HG02870 (cell line): Measurements from ENCODE around the gene EML1.

Experiments used
- ATAC-seq: cut with Tn5 transposase; IDR thresholded peaks from one replicate; pipeline ENCODE4 v1.9.1; 2021; ENCODE audit warnings: mild to moderate bottlenecking, moderate library complexity; ENCODE audit not compliant: unreplicated experiment

The EML1 gene

GRCh38 chr14:99775351-99775750 is 17.9 kb upstream of the EML1 start:
- ATAC-seq: no peak

- ATAC-seq: no peak
Measured at GRCh38 chr14:99777951-99778350, 15.3 kb upstream of the EML1 start.

DNA sequence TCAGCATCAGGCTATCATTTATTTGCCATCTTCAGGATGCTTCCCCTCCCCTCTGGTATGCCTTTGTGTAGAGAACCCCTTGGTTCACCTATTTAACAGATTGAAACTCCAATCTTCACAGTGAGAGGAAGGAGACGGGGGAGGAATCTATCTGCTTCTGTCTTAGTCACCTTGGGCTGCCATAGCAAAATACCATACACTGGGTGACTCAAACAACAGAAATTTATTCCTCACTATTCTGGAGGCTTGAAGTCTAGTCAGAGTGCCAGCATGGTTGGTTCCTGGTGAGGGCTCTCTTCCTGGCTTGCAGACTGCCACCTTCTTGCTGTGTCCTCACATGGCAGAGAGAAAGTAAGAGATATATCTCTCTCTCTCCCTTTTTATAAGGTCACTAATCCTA is 13.5 kb upstream of the EML1 start:
- no peak for ATAC-seq

DNA sequence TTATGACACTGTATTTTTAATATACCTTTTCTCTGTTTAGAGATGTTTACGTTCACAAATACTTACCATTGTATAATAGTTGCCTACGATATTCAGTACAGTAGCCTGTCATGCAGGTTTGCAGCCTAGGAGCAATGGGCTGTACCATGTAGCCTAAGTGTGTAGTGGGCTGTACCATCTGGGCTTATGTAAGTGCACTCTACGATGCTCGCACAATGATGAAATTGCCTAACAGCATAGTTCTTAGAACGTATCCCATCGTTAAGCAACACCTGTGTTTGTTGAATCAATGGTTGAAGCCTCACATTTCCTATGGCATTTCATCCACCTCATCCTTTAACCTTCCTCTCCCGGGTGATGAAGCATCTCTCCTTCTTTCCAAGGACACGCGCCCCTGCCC is 12.5 kb upstream of the EML1 start:
- no peak for ATAC-seq

- ATAC-seq: no peak
Measured at GRCh38 chr14:99781091-99781490, 12.1 kb upstream of the EML1 start.

- ATAC-seq: no peak
Measured at GRCh38 chr14:99781853-99782610, 11.2 kb upstream of the EML1 start.

GRCh38 chr14:99784508-99784907 is 8.7 kb upstream of the EML1 start:
- no peak for ATAC-seq

DNA sequence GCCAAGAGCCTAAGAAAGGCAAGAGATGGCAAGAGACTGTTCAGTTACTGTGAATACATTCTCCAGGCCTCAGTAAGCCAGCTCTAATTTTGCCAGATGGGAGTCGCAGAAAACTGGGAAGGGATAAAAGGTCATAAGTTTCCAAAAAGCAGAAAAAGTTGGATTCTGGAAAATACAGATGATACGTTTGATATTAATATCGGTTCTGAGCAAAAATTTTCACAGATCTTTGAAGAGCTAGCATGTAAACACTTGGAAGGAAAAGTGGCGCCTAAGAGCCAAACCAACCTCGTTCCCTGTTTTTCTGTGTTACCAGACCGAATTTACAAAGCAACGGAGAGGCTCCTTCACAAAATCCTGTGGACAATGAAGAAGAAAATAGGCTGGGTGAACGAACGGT is 7.8 kb upstream of the EML1 start:
- no peak for ATAC-seq

GRCh38 chr14:99786511-99786989 is 6.7 kb upstream of the EML1 start:
- ATAC-seq: no peak

- no peak for ATAC-seq
Measured at GRCh38 chr14:99788713-99789112, 4.5 kb upstream of the EML1 start.

DNA sequence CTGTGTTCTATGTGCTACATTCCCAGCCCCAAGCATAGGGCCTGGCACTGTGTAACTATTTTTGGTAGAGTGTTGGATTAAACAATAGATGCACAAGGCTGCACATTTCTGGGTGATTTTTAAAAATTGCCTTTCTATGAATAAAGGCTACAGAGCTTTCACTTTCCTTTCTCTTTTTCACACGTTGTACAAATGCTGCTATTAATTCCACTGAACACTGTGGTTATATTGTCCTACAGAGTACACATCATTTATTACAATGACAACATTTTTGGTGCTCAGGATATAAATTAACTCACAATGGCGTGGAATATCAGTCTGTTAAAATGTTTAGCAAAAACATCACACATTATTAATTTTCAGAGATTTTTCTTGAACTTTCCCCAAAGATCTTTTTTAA is 3.6 kb upstream of the EML1 start:
- no peak for ATAC-seq

- no peak for ATAC-seq
Measured at GRCh38 chr14:99790201-99790977, 2.8 kb upstream of the EML1 start.

GRCh38 chr14:99790978-99791376 is 2.2 kb upstream of the EML1 start:
- no peak for ATAC-seq

DNA sequence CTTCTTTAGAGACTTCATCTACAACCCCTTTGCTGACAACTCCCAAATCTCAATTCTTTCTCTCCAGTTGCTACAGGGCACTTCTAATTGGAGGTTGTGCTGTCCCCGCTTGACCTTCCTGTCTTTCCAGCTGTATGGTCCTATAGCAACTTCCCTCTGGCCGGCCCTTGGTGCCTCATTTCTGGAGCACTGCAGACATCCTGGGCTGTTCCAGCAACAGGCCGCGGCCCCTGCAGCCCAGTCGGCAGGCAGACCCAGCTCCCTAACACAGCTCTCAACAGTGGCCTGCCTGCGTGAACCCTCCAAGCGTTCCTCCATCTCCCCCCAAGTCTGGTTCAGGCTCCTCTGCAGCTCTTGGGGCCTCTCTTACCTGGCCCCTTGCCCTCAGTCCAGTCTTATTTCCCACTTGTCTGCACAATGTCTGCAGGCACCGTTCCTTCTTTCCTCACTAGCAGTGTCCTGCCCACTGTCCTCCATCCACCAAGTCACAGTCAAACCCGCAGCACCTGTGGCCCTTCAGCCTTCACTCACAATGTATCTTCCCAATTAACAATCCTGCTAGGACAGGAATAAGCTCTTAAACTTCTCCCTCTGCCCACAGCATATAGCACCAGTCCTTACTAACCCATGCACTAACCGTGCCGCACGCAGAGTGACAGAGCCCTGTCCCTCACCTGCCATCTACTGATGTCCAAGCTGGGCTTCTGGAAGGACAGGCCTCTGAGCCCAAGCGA is 1.6 kb upstream of the EML1 start:
- ATAC-seq: no peak

- no peak for ATAC-seq
Measured at GRCh38 chr14:99792210-99792535, 1.0 kb upstream of the EML1 start.

DNA sequence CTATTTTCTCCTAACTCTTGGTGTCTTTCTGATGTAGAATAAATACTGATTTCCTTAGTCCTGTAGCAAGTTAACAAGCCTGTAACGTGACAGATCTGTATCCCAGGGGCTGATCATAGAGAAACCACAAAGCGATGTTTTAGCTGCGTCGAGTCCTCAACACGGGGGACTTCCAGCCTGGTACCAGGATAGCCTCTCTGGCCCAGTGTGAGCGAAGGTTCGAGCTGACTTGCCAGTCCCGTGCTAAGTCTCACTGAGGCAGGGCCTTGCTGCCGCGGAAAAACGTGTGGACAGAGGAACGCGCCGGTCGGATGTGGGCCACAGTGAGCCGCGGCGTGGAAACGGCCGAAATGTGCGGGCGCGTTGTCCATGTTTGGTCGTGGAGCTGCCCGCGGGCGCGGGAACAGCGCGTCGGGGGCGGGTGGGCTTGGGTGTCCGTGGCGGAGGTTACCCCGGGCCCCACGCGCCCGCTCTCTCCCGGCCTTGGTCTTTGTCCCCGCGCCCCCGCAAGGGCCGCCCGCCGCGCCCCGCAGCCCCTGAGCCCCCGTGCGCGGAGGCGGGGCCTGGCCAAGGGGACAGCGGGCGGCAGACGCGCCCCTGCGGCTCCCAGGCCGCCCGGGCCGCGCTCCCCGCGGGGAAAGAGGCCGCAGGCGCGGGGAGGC is 531 bp upstream of the EML1 start:
- no peak for ATAC-seq

DNA sequence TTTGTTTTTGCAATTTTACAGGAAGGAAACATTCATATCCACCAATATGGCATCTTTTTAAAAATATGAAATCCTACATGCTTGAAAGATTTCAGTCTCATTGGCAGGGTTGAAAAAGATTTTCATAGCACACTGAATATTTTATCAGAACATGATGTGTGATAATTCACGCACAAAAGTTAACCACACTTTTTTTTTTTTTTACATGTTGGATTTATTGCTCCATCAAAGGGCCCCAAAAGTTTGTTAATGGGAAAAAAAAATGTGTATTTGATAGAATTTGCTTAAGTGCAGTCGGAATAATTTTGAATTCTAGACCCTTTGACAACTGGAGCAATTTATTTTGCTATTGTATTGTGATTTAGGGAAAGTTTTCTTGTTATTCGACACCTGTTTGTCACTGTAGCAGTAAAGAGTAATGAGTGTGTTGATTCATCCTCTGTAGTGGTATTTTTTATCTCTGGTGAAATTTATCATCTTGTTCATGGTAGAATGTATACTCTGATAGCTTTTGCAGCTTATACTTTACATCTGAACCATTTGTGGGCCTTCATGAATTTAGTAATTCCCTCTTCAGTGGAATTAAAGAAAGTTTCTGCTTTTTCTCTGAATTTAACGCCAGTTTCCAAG is 1.1 kb downstream of the EML1 start:
- no peak for ATAC-seq

DNA sequence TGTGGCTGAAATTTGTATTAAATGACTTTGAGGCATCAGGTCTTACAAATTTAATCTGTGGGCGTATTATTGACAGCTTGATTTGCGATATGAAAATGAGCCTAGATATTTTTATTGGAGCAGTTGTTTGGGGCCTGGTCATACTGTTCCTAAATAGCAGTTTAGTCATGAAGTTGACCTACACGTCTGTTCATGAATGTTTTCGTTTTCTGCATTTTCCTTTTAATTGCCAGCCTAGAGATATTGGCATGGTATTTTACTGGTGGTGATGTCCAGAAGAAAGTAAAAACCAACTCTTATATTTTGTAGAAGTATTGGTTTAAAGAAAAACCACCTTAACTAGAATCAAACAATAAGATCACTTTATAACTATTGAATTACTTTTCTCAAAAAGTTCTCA is 1.8 kb downstream of the EML1 start:
- ATAC-seq: no peak

DNA sequence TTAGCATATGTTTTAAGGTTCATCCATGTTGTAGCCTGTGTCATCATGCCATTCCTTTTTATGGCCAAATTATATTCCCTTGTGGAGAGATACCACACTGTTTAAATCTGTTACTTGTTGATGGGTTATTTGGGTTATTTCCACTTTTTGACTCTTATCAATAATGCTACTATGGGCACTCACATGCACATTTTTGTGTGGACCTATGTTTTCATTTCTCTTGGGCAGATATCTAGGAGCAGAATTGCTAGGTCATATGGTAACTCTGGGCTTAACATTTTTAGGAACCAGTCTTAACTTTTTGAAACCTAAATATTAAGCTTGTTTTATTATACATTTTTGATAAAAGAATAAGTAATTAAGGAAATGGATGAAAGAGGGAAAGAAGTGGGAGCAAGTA is 4.0 kb downstream of the EML1 start:
- ATAC-seq: no peak

DNA sequence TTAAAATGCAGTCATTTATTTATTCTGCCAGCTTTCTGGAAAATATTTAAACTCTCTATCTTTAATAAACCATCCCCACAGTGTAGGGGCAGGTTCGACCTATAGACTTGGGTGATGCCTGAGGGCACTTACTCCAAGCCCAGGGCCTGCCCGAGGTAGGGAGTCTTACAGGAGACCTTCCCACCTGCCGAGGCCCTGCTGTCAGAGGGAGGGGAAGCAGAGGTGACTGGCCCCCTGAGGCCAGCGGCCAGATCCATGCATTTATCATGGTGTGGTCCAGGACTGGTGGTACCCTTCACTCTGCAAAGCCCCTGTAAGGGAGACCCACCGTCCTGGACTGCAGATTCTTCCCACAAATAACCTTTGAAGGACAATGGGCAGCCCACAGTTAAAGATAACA is 7.6 kb downstream of the EML1 start:
- no peak for ATAC-seq
